Skeletal muscle satellite cell (primary cell): Measurements from ENCODE around the gene HCN2.
A peak's percentile ranks its signal among the peaks of the same experiment; 100 is the strongest.

ENCODE experiments used
- H3K27me3 ChIP-seq: 2 replicates; pipeline ENCODE4 v1.7.0; 2013; ENCODE audit warnings: low read length; ENCODE audit not compliant: control insufficient read depth, insufficient read depth
- H3K36me3 ChIP-seq: 2 replicates; pipeline ENCODE4 v1.7.0; 2013; ENCODE audit warnings: mild to moderate bottlenecking, control low read depth, low read length; ENCODE audit not compliant: insufficient read depth
- H3K4me1 ChIP-seq: 2 replicates; pipeline ENCODE4 v1.7.0; 2013; ENCODE audit warnings: low read length; ENCODE audit not compliant: control insufficient read depth, insufficient read depth
- H3K4me2 ChIP-seq: 2 replicates; pipeline ENCODE4 v1.7.0; 2013; ENCODE audit warnings: mild to moderate bottlenecking, low read length
- H3K4me3 ChIP-seq: 2 replicates; pipeline ENCODE4 v1.7.0; 2013; ENCODE audit warnings: low read length
- H3K9ac ChIP-seq: 2 replicates; pipeline ENCODE4 v1.7.0; 2013; ENCODE audit warnings: mild to moderate bottlenecking, low read depth, low read length, moderate library complexity
- H3K9me3 ChIP-seq: replicated peaks from 2 replicates; pipeline ENCODE4 v1.7.0; 2013; ENCODE audit warnings: mild to moderate bottlenecking, control low read depth, low read length

Gene HCN2

DNA sequence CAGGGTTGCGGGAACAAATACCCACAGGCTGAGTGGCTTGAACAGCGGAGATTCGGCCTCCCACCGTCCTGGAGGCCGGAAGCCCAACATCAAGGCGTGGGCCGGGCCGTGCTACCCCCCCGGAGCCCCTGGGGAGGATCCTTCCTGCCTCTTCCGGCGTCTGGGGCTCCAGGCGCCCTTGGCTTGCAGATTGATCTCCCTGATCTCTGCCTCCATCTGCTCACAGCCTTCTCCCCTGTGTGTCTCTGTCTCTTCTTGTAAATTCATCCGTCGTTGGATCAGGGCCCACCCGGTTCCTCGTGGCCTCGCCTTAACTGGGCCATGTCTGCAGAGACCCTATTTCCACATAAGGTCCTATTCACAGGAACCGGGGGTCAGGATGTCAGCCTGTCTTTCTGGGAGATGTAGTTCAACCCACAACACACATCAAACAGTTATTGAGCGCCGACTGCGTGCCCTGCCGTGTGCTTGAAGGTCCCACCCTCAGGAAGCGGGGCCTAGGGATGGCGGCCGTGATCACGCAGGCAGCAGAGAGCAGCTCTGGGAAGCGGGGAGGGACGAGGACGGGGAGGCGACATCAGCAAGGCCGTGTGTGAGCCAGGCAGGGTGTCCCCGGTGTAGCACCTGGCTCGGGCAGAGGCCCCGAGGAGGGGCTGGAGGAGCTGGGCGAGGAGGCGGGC lies 21.3 kb downstream of the HCN2 start:
- Histone ChIP-seq H3K27me3 (no peaks in the 10 kb centered on the region), H3K4me3 (peak overlapping the region; percentile 22), H3K4me1 (peaks cover 34% of the 10 kb centered on the region), H3K9ac (peak overlapping the region; percentile 81), H3K36me3 (peaks cover 10% of the 10 kb centered on the region), H3K4me2 (peak overlapping the region; percentile 73), H3K9me3 (no peaks in the 10 kb centered on the region)

DNA sequence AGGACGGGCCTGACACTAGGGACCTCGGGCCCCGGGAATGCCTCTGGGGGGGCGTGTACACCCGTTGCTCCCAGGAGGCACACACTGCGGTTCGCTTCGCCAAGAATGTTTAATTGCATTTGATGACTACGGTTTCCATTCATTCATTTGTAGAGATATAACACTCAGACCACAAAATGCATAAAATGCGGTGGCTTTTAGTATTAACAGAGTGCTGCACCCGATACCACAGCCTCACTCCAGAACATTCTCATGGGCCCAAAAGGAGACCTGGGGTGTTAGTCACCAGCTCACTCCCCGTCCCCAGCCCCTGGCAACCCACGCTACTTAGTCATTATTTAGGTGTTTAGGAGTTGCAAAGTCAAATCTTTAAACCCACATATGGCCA lies 21.8 kb downstream of the HCN2 start:
- Histone ChIP-seq H3K9me3 (no peaks in the 10 kb centered on the region), H3K4me2 (peak overlapping the region; percentile 73), H3K9ac (peak overlapping the region; percentile 81), H3K36me3 (peaks cover 10% of the 10 kb centered on the region), H3K4me3 (no peak overlapping the region), H3K27me3 (no peaks in the 10 kb centered on the region), H3K4me1 (peaks cover 34% of the 10 kb centered on the region)

DNA sequence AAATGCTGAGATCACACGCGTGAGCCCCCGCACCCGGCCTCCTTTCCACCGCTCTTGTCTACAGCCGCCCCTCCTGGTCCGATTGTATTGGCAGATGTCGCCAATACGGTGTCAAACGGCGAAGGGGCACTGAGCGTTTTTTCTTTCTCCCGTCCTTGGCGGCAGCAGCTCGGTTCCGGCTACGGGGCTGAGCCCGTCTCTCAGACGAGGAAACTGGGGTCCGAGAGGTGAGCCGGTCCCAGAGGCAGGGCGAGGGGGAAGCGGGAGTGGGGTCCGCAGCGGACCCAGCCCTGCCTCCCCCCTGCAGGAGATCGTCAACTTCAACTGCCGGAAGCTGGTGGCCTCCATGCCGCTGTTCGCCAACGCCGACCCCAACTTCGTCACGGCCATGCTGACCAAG lies 23.3 kb downstream of the HCN2 start:
- H3K4me3 ChIP-seq = no peak overlapping the region
- no peaks in the 10 kb centered on the region for H3K9me3 ChIP-seq
- H3K9ac ChIP-seq = no peak overlapping the region
- peaks cover 34% of the 10 kb centered on the region for H3K4me1 ChIP-seq
- H3K27me3 ChIP-seq = no peaks in the 10 kb centered on the region
- H3K4me2 ChIP-seq = no peak overlapping the region
- H3K36me3 ChIP-seq = peaks cover 10% of the 10 kb centered on the region

DNA sequence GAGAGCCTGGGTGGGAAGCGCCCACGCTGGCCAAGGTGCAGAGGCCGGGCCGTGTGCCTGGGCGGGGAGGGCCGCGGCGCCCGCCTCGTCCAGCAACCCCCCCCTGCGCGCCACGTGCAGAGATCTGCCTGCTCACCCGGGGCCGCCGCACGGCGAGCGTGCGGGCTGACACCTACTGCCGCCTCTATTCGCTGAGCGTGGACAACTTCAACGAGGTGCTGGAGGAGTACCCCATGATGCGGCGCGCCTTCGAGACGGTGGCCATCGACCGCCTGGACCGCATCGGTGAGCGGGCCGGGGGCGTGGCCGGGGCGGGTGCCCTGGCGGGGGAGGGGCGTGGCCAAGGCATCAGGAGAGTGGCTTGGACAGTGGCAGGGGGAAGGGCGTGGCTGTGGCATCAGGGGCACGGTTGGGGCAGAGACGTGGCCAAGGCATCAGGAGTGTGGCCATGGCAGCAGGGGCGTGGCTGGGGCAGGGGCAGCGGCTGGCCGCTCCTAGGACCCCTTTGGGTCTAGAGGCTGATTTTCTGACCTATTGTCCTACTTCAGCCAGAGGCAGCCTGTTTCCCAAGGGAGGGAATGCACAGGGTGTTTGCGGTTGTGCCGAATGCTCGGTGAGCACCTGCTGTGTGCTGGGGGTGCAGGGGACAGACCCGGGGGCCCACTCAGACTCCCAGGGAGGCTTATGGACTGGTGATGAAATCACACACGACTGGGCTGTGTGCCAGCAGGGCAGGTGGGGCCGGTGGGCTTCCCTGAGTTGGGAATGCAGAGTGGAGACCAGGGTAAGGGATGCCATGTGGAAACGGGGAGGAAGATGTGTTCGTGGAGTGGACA lies 24.3 kb downstream of the HCN2 start:
- H3K9ac ChIP-seq = no peak overlapping the region

DNA sequence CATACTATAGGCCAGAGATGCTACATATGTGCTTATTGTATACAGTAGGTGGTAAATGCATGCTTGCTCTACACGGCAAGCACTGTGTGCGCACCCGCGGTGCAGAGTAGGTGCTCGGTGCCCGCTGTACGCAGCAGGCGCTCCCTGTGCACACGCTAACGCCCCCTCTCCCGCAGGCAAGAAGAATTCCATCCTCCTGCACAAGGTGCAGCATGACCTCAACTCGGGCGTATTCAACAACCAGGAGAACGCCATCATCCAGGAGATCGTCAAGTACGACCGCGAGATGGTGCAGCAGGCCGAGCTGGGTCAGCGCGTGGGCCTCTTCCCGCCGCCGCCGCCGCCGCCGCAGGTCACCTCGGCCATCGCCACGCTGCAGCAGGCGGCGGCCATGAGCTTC lies 25.9 kb downstream of the HCN2 start:
- Histone ChIP-seq H3K9me3 (no peaks in the 10 kb centered on the region), H3K4me3 (no peak overlapping the region), H3K4me1 (peaks cover 16% of the 10 kb centered on the region), H3K9ac (no peak overlapping the region), H3K4me2 (no peak overlapping the region), H3K27me3 (no peaks in the 10 kb centered on the region), H3K36me3 (peaks cover 33% of the 10 kb centered on the region)

More for the DNA sequence above, 24.3 kb downstream of the HCN2 start:
- H3K36me3 ChIP-seq = peaks cover 19% of the 10 kb centered on the region
- no peaks in the 10 kb centered on the region for H3K9me3 ChIP-seq
- no peak overlapping the region for H3K4me2 ChIP-seq
- peaks cover 29% of the 10 kb centered on the region for H3K4me1 ChIP-seq
- no peaks in the 10 kb centered on the region for H3K27me3 ChIP-seq
- no peak overlapping the region for H3K4me3 ChIP-seq

DNA sequence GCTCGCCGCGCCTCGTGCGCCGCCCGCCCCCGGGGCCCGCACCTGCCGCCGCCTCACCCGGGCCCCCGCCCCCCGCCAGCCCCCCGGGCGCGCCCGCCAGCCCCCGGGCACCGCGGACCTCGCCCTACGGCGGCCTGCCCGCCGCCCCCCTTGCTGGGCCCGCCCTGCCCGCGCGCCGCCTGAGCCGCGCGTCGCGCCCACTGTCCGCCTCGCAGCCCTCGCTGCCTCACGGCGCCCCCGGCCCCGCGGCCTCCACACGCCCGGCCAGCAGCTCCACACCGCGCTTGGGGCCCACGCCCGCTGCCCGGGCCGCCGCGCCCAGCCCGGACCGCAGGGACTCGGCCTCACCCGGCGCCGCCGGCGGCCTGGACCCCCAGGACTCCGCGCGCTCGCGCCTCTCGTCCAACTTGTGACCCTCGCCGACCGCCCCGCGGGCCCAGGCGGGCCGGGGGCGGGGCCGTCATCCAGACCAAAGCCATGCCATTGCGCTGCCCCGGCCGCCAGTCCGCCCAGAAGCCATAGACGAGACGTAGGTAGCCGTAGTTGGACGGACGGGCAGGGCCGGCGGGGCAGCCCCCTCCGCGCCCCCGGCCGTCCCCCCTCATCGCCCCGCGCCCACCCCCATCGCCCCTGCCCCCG lies 26.5 kb downstream of the HCN2 start:
- H3K27me3 ChIP-seq = no peaks in the 10 kb centered on the region
- H3K9ac ChIP-seq = no peak overlapping the region
- H3K9me3 ChIP-seq = no peaks in the 10 kb centered on the region
- H3K4me3 ChIP-seq = no peak overlapping the region
- peaks cover 11% of the 10 kb centered on the region for H3K4me1 ChIP-seq
- H3K4me2 ChIP-seq = no peak overlapping the region
- H3K36me3 ChIP-seq = peaks cover 33% of the 10 kb centered on the region

DNA sequence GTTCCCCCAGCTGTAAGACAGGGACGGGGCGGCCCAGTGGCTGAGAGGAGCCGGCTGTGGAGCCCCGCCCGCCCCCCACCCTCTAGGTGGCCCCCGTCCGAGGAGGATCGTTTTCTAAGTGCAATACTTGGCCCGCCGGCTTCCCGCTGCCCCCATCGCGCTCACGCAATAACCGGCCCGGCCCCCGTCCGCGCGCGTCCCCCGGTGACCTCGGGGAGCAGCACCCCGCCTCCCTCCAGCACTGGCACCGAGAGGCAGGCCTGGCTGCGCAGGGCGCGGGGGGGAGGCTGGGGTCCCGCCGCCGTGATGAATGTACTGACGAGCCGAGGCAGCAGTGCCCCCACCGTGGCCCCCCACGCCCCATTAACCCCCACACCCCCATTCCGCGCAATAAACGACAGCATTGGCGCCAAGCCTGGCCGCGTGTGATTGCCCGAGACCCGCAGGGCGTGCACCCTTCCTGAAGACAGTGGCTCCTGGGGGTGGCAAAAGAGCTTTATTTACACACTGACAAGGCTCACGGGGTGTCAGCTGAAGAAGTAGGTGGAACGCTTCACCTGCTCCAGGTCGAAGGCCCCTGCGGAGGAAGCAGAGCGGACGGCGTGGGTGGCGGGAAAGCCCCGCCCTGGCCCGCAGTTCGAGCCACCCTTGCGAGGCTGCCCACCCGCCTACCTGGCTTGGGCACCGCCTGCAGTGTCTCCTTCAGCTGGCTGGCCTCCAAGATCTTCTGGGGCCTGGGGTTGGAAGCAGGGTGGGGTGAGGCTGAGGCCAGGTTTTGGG lies 27.3 kb downstream of the HCN2 start:
- H3K36me3 ChIP-seq = peaks cover 37% of the 10 kb centered on the region
- H3K4me3 ChIP-seq = no peak overlapping the region
- no peak overlapping the region for H3K9ac ChIP-seq
- peaks cover 4% of the 10 kb centered on the region for H3K4me1 ChIP-seq
- no peak overlapping the region for H3K4me2 ChIP-seq
- no peaks in the 10 kb centered on the region for H3K27me3 ChIP-seq
- no peaks in the 10 kb centered on the region for H3K9me3 ChIP-seq

DNA sequence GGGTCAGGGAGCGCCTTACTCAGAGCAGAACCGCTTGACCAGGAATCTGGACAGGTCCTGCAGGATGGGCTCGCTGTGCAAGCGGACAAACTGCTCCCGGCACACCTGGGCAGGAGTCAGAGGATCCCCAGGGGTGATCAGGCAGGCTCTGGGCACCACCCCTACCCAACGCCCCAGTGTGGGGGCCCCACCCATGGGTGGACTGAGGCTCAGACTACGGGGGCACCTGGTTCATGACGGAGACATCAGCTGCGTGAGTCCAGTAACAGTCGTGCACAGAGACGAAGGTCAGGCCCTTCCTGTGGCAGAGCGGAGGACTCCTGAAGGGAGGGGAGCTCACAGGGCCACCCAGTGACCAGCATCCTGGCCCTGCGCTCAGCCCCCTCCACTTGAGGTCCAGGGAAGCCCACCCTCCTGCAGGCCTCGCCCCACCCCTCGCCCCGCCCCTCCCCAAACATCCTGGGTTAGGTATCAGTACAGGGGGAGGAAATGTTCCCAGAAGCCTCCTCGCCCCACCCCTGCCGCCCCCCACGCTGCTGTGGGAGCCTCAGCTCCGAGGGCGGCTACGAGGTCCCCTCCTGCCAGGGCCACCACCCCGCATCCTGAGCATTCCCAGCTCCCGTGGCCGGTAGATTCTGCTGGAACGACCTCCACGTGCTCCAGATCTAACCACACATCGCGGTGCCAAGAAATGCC lies 28.0 kb downstream of the HCN2 start:
- Histone ChIP-seq H3K36me3 (peaks cover 37% of the 10 kb centered on the region), H3K4me3 (no peak overlapping the region), H3K27me3 (no peaks in the 10 kb centered on the region), H3K9ac (no peak overlapping the region), H3K4me2 (no peak overlapping the region), H3K4me1 (no peaks in the 10 kb centered on the region), H3K9me3 (no peaks in the 10 kb centered on the region)

DNA sequence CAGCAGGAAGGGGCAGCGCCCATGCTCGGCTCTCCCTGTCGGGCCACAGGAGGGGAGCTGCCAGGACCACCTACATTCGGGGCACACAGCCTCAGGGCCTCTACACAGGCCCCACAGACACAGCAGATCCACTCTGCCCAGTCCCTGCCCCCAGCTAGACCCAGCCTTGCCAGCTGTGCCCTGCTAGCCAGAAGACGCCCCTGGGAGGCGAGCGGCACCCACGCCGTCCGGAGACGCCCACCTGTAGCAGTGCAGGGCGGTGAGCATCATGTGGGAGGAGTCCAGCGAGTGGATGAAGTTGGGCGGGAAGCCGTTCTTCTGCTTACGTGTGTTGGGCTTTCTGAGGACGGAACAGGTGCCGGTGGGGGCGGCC lies 28.6 kb downstream of the HCN2 start:
- Histone ChIP-seq H3K9ac (no peak overlapping the region), H3K4me1 (no peaks in the 10 kb centered on the region), H3K9me3 (no peaks in the 10 kb centered on the region), H3K4me2 (no peak overlapping the region), H3K27me3 (no peaks in the 10 kb centered on the region), H3K4me3 (no peak overlapping the region), H3K36me3 (peaks cover 39% of the 10 kb centered on the region)

DNA sequence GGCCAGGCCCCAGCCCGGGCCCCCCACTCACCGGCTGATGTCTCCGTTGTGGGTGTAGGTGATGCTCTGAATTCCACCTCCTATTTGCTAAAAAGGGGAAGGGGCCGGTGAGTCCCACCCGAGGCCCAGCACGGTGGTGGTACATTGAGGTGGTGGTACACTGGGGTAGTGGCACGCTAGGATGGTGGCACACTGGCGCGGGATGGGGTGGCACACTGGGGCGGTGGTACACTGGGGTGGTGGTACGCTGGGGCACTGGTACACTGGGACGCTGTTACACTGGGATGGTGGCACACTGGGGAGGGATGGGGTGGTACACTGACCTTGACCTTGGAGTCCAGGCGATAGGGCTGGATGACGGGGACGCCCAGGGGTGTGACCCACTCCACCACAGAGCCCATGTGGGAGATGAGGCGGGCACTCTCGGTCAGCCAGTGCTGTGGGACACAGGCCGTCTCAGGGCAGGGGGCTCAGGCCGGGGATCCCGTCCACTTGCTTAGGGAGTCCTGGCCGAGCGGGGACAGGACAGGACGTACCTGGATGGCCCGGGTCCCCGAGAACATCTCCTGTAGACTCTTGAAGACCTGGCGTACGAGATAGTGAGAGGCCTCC lies 29.1 kb downstream of the HCN2 start:
- H3K27me3 ChIP-seq = no peaks in the 10 kb centered on the region
- no peak overlapping the region for H3K4me2 ChIP-seq
- H3K4me1 ChIP-seq = peaks cover 4% of the 10 kb centered on the region
- no peak overlapping the region for H3K4me3 ChIP-seq
- H3K9me3 ChIP-seq = no peaks in the 10 kb centered on the region
- no peak overlapping the region for H3K9ac ChIP-seq
- H3K36me3 ChIP-seq = peaks cover 43% of the 10 kb centered on the region
